BLaER1 (cell line): ENCODE measurements around the gene ZFAND2A.

Experiments used
- H3K27ac ChIP-seq: shearing (Covaris generic); formaldehyde crosslinking; 2 replicates; pipeline ENCODE4 v1.8.1; 2022
- H3K27me3 ChIP-seq: shearing (Covaris generic); formaldehyde crosslinking; 2 replicates; pipeline ENCODE4 v1.8.1; 2022
- H3K36me3 ChIP-seq: shearing (Covaris generic); formaldehyde crosslinking; 2 replicates; pipeline ENCODE4 v1.8.1; 2022
- H3K4me1 ChIP-seq: shearing (Covaris generic); formaldehyde crosslinking; 2 replicates; pipeline ENCODE4 v1.8.1; 2022
- H3K4me2 ChIP-seq: shearing (Covaris generic); formaldehyde crosslinking; 2 replicates; pipeline ENCODE4 v1.8.1; 2022
- H3K4me3 ChIP-seq: shearing (Covaris generic); formaldehyde crosslinking; 2 replicates; pipeline ENCODE4 v1.8.1; 2022
- H3K9ac ChIP-seq: shearing (Covaris generic); formaldehyde crosslinking; 2 replicates; pipeline ENCODE4 v1.8.1; 2022
- H3K9me3 ChIP-seq: shearing (Covaris generic); formaldehyde crosslinking; 2 replicates; pipeline ENCODE4 v1.8.1; 2022
- H4K20me1 ChIP-seq: shearing (Covaris generic); formaldehyde crosslinking; 2 replicates; pipeline ENCODE4 v1.8.1; 2022
- Cebpa-rat ChIP-seq: shearing (Covaris generic); IDR thresholded peaks from 2 replicates; pipeline ENCODE4 v1.8.1; 2022

The ZFAND2A gene

DNA sequence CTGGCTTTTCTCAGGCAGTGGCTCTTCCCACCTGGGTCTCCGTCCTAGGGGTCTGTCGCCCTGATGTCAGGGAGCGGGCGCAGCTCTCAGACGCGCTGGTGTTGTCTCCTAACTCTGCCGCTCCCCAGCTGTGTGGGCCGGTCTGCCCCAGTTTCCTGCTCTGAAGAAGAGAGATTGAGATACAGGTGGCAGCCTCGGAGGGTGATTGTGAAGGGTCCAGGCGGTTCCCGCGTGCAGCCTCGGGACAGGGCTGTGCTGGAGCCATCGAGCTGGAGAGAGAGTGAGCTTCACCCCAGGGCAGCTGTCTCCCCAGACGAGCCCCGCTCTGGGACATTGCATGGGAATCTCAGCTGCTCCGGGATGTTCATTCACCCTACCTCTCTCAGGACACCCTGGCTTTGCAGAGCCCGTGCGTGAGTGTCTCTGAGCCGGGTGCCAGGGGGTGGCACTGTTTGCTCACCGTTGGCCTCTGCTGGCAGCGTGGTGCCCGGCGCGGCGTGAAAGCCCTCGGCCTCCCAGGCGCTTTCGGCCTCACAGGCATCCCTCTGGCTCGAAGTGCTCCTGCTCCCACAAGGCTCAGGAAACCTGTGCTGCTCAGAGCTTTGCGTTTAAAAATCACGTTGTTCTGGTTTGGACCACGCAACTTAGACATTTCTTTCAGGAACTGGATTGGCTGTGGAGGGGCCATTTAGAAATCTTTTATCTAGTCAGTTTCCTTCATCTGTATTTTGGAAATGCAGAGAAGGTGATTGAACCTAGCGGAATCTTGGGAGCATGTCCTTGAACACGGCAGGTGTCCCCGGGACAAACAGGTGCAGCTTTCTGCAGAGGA, 33.8 kb upstream of the ZFAND2A start:
- no peak for TF ChIP-seq Cebpa-rat
- Histone ChIP-seq H3K4me1 (peaks cover 44% of the 10 kb centered on the region), H3K4me2 (peak overlapping the region; percentile 78), H3K27me3 (no peaks in the 10 kb centered on the region), H3K9me3 (no peaks in the 10 kb centered on the region), H4K20me1 (no peaks in the 10 kb centered on the region), H3K9ac (no peak overlapping the region), H3K27ac (peak overlapping the region; percentile 51; the same call in 1 of the 2 replicates), H3K4me3 (no peak overlapping the region), H3K36me3 (no peaks in the 10 kb centered on the region)

- peak; percentile 35; the same call in 1 of the 2 replicates for TF ChIP-seq Cebpa-rat
- H3K4me3 ChIP-seq, result peak overlapping the region; percentile 9; the same call in 1 of the 2 replicates
- no peaks in the 10 kb centered on the region for H3K9me3 ChIP-seq
- peak overlapping the region; percentile 18; the same call in 1 of the 2 replicates for H3K9ac ChIP-seq
- H3K36me3 ChIP-seq, result no peaks in the 10 kb centered on the region
- H3K4me1 ChIP-seq, result peaks cover 47% of the 10 kb centered on the region
- peak overlapping the region; percentile 82 for H3K27ac ChIP-seq
- peak overlapping the region; percentile 78 for H3K4me2 ChIP-seq
- H4K20me1 ChIP-seq, result no peaks in the 10 kb centered on the region
- 0 out of 2 replicates have a peak, but pooled peaks cover 2% of the 10 kb centered on the region for H3K27me3 ChIP-seq
These were observed 32.2 kb upstream of the ZFAND2A start for GRCh38 chr7:1192171-1192676.

DNA sequence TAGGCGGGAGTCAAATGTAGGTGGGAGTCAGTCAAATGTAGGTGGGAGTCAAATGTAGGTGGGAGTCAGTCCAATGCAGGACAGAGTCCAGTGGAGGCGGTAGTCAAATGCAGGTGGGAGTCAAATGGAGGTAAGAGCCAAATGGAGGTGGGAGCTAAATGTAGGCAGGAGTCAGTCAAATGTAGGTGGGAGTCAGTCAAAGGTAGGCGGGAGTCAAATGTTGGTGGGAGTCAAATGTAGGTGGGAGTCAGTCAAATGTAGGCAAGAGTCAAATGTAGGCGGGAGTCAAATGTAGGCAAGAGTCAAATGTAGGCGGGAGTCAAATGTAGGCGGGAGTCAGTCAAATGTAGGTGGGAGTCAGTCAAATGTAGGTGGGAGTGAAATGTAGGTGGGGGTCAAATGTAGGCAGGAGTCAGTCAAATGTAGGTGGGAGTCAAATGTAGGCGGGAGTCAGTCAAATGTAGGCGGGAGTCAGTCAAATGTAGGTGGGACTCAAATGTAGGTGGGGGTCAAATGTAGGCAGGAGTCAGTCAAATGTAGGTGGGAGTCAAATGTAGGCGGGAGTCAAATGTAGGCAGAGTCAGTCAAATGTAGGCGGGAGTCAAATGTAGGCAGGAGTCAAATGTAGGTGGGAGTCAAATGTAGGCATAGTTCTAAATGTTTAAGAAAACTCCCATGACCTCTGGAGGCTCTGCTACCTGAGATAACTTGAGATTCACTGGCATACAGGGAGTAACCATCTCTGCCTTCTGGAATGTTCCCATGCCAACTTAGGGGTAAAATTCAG, 30.2 kb upstream of the ZFAND2A start:
- H3K36me3 ChIP-seq, result no peaks in the 10 kb centered on the region
- H3K4me2 ChIP-seq, result no peak overlapping the region
- H3K4me3 ChIP-seq, result no peak overlapping the region
- TF ChIP-seq Cebpa-rat, result no peak
- peaks cover 13% of the 10 kb centered on the region; the same call in 1 of the 2 replicates for H3K27me3 ChIP-seq
- no peaks in the 10 kb centered on the region for H4K20me1 ChIP-seq
- no peak overlapping the region for H3K27ac ChIP-seq
- peaks cover 54% of the 10 kb centered on the region for H3K4me1 ChIP-seq
- no peaks in the 10 kb centered on the region for H3K9me3 ChIP-seq
- no peak overlapping the region for H3K9ac ChIP-seq

- Histone ChIP-seq H3K27me3 (peaks cover 13% of the 10 kb centered on the region; the same call in 1 of the 2 replicates), H3K9ac (no peak overlapping the region), H3K4me1 (peaks cover 52% of the 10 kb centered on the region), H3K4me3 (no peak overlapping the region), H3K4me2 (no peak overlapping the region), H3K9me3 (no peaks in the 10 kb centered on the region), H3K36me3 (no peaks in the 10 kb centered on the region), H4K20me1 (no peaks in the 10 kb centered on the region), H3K27ac (no peak overlapping the region)
- TF ChIP-seq Cebpa-rat, result no peak
These were observed 28.8 kb upstream of the ZFAND2A start for GRCh38 chr7:1188720-1189294.

- Histone ChIP-seq H3K36me3 (no peaks in the 10 kb centered on the region), H3K27me3 (peaks cover 13% of the 10 kb centered on the region; the same call in 1 of the 2 replicates), H3K4me1 (peaks cover 50% of the 10 kb centered on the region), H3K9me3 (no peaks in the 10 kb centered on the region), H3K4me2 (peak overlapping the region; percentile 32), H3K27ac (no peak overlapping the region), H3K9ac (no peak overlapping the region), H3K4me3 (no peak overlapping the region), H4K20me1 (no peaks in the 10 kb centered on the region)
- no peak for TF ChIP-seq Cebpa-rat
These were observed 27.1 kb upstream of the ZFAND2A start for GRCh38 chr7:1187127-1187526.

- no peaks in the 10 kb centered on the region for H4K20me1 ChIP-seq
- peaks cover 5% of the 10 kb centered on the region; the same call in 1 of the 2 replicates for H3K9me3 ChIP-seq
- peaks cover 7% of the 10 kb centered on the region; the same call in 1 of the 2 replicates for H3K27me3 ChIP-seq
- H3K9ac ChIP-seq, result peak overlapping the region; percentile 76
- peaks cover 39% of the 10 kb centered on the region for H3K4me1 ChIP-seq
- peak overlapping the region; percentile 50 for H3K4me3 ChIP-seq
- peak overlapping the region; percentile 89 for H3K27ac ChIP-seq
- TF ChIP-seq Cebpa-rat, result no peak
- H3K36me3 ChIP-seq, result no peaks in the 10 kb centered on the region
- peak overlapping the region; percentile 85 for H3K4me2 ChIP-seq
These were observed 21.6 kb upstream of the ZFAND2A start for GRCh38 chr7:1181640-1182039.

GRCh38 chr7:1181031-1181430, 21.0 kb upstream of the ZFAND2A start:
- Histone ChIP-seq H4K20me1 (no peaks in the 10 kb centered on the region), H3K9ac (peak overlapping the region; percentile 76), H3K36me3 (no peaks in the 10 kb centered on the region), H3K4me1 (peaks cover 43% of the 10 kb centered on the region), H3K27ac (peak overlapping the region; percentile 89), H3K9me3 (peaks cover 5% of the 10 kb centered on the region; the same call in 1 of the 2 replicates), H3K4me2 (peak overlapping the region; percentile 85), H3K4me3 (no peak overlapping the region), H3K27me3 (peaks cover 3% of the 10 kb centered on the region; the same call in 1 of the 2 replicates)
- no peak; the same call in 1 of the 2 replicates for TF ChIP-seq Cebpa-rat

GRCh38 chr7:1176891-1177373, 16.9 kb upstream of the ZFAND2A start:
- Histone ChIP-seq H3K4me2 (peak overlapping the region; percentile 20; the same call in 1 of the 2 replicates), H3K9me3 (peaks cover 5% of the 10 kb centered on the region; the same call in 1 of the 2 replicates), H3K4me3 (no peak overlapping the region), H3K36me3 (no peaks in the 10 kb centered on the region), H3K27ac (no peak overlapping the region), H3K4me1 (peaks cover 31% of the 10 kb centered on the region), H4K20me1 (no peaks in the 10 kb centered on the region), H3K27me3 (no peaks in the 10 kb centered on the region), H3K9ac (no peak overlapping the region)
- no peak for TF ChIP-seq Cebpa-rat
